HepG2 (cell line): ENCODE data around the gene PRM2. TPM values are rescaled to one million over a fixed set of nuclear protein-coding genes. Genes with fewer than 3 reads are reported as not detected.

Source experiments
- ATAD3A ChIP-seq: sonication (generic); formaldehyde crosslinking; IDR thresholded peaks from 2 replicates; pipeline ENCODE4 v1.4.0; 2020; ENCODE audit warnings: missing genetic modification reagents
- BCL3 ChIP-seq: sonication (generic); formaldehyde crosslinking; IDR thresholded peaks from 2 replicates; pipeline ENCODE4 v1.5.1; 2020; ENCODE audit warnings: mild to moderate bottlenecking, missing genetic modification reagents, moderate library complexity
- BCLAF1 ChIP-seq: fragments of 450-650 bp; IDR thresholded peaks from 2 replicates; pipeline ENCODE4 v1.6.1; 2017; ENCODE audit warnings: mild to moderate bottlenecking
- DMTF1 ChIP-seq: sonication (generic); formaldehyde crosslinking; IDR thresholded peaks from 2 replicates; pipeline ENCODE4 v1.4.0; 2020; ENCODE audit warnings: mild to moderate bottlenecking, missing genetic modification reagents
- DNMT1 ChIP-seq: sonication (generic); formaldehyde crosslinking; IDR thresholded peaks from 2 replicates; pipeline ENCODE4 v1.5.1; 2020; ENCODE audit warnings: mild to moderate bottlenecking, missing genetic modification reagents
- DR1 ChIP-seq: sonication (generic); formaldehyde crosslinking; IDR thresholded peaks from 2 replicates; pipeline ENCODE4 v1.8.0; 2021; ENCODE audit warnings: mild to moderate bottlenecking, missing genetic modification reagents, inconsistent platforms
- FOXA3 ChIP-seq: IDR thresholded peaks from 2 replicates; pipeline ENCODE4 v1.6.1; 2016; ENCODE audit warnings: missing genetic modification reagents, missing compliant biosample characterization
- GPN1 ChIP-seq: sonication (generic); formaldehyde crosslinking; IDR thresholded peaks from 2 replicates; pipeline ENCODE4 v1.5.1; 2020; ENCODE audit warnings: missing genetic modification reagents, borderline replicate concordance
- KDM1A ChIP-seq: IDR thresholded peaks from 2 replicates; pipeline ENCODE4 v1.6.1; 2016; ENCODE audit warnings: missing compliant biosample characterization
- LRRFIP1 ChIP-seq: sonication (generic); formaldehyde crosslinking; conservative IDR thresholded peaks from 2 replicates; pipeline ENCODE4 v1.4.0; 2020; ENCODE audit warnings: missing genetic modification reagents
- MBD4 ChIP-seq: IDR thresholded peaks from 2 replicates; pipeline ENCODE4 v1.6.1; 2012; ENCODE audit warnings: low read length, inconsistent platforms, borderline replicate concordance
- MTA3 ChIP-seq: sonication (generic); formaldehyde crosslinking; IDR thresholded peaks from 2 replicates; pipeline ENCODE4 v1.4.0; 2020; ENCODE audit warnings: missing genetic modification reagents
- SMAD9 ChIP-seq: sonication (generic); formaldehyde crosslinking; IDR thresholded peaks from 2 replicates; pipeline ENCODE4 v1.5.1; 2020; ENCODE audit warnings: mild to moderate bottlenecking, missing genetic modification reagents
- STAG1 ChIP-seq: sonication (generic); formaldehyde crosslinking; IDR thresholded peaks from 2 replicates; pipeline ENCODE4 v1.4.0; 2020; ENCODE audit warnings: missing genetic modification reagents
- ZBTB38 ChIP-seq: sonication (generic); formaldehyde crosslinking; IDR thresholded peaks from 2 replicates; pipeline ENCODE4 v1.5.1; 2020; ENCODE audit warnings: mild to moderate bottlenecking, missing genetic modification reagents
- ZBTB7A ChIP-seq: sonication (generic); formaldehyde crosslinking; IDR thresholded peaks from 2 replicates; pipeline ENCODE4 v1.8.0; 2022; ENCODE audit warnings: mild to moderate bottlenecking, missing genetic modification reagents
- ZFP1 ChIP-seq: IDR thresholded peaks from 2 replicates; pipeline ENCODE4 v1.6.1; 2016
- ZFP62 ChIP-seq: sonication (generic); formaldehyde crosslinking; IDR thresholded peaks from 2 replicates; pipeline ENCODE4 v1.4.0; 2020; ENCODE audit warnings: missing genetic modification reagents
- ZFY ChIP-seq: sonication (generic); formaldehyde crosslinking; IDR thresholded peaks from 2 replicates; pipeline ENCODE4 v1.4.0; 2020; ENCODE audit warnings: missing genetic modification reagents
- ZMYM4 ChIP-seq: sonication (generic); formaldehyde crosslinking; IDR thresholded peaks from 2 replicates; pipeline ENCODE4 v1.8.1; 2023; ENCODE audit warnings: mild to moderate bottlenecking, missing genetic modification reagents
- ZNF256 ChIP-seq: sonication (generic); formaldehyde crosslinking; conservative IDR thresholded peaks from 2 replicates; pipeline ENCODE4 v1.4.0; 2020; ENCODE audit warnings: missing genetic modification reagents
- ZNF510 ChIP-seq: sonication (generic); formaldehyde crosslinking; IDR thresholded peaks from 2 replicates; pipeline ENCODE4 v1.4.0; 2020; ENCODE audit warnings: low read depth, mild to moderate bottlenecking, missing genetic modification reagents
- ZNF562 ChIP-seq: sonication (generic); formaldehyde crosslinking; IDR thresholded peaks from 2 replicates; pipeline ENCODE4 v1.8.0; 2022; ENCODE audit warnings: missing genetic modification reagents, borderline replicate concordance
- polyA plus RNA-seq, 8 experiments: library from polyadenylated mRNA; depleted of rRNA in 3 of 8; stranded (reverse) in 7 of 8; unstranded in 1 of 8; fragments of >200 nt; fragmentation: Illumina TruSeq in 4 of 8; extraction: Trizol in 4 of 8; gene quantifications; 2 replicates each; pipeline versions ENCODE4 v1.2.1 to v1.2.3, GENCODE V29; 2011 to 2016; ENCODE audit warnings: low read depth in 4 of 8, missing spikeins in 1 of 8, mixed read lengths in 1 of 8; ENCODE audit not compliant: insufficient read depth in 1 of 8
- total RNA-seq, 5 experiments: library from RNA; depleted of rRNA; stranded (reverse); fragments of >200 nt; fragmentation: Illumina TruSeq; extraction: Trizol; gene quantifications; 2 replicates each; pipeline ENCODE4 v1.2.3, GENCODE V29; 2016; ENCODE audit warnings: low read depth in 1 of 5
- TF ChIP-seq, protein P1 (sequence below): sonication (generic); formaldehyde crosslinking; IDR thresholded peaks from 2 replicates; pipeline ENCODE4 v1.8.0; 2022; ENCODE audit warnings: mild to moderate bottlenecking, missing genetic modification reagents; ENCODE audit not compliant: insufficient replicate concordance

PRM2 gene
- total and polyA plus RNA-seq, 2 of the 13 experiments (the other 11 are each of a cell fraction or from before 2014, with no cell fraction given): 0.54 TPM; not detected in 1

DNA sequence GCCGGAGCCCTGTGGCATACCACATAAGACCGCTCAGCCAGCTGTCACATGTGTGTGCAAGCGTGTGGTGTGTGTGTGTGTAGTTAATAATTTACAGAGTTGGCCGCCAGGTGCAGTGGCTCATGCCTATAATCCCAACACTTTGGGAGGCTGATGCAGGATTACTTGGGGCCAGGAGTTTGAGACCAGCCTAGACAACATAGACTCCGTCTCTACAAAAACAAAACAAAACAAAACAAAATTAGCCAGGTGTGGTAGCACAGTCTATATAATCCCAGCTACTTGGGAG lies 40.6 kb downstream of the PRM2 start (continued):
- TF ChIP-seq BCLAF1: no peak
- no peak for TF ChIP-seq ZNF510 (CRISPR knock-in tag)
- TF ChIP-seq DR1: no peak
- TF ChIP-seq SMAD9: no peak
- no peak for TF ChIP-seq DMTF1
- TF ChIP-seq, protein P1, sequence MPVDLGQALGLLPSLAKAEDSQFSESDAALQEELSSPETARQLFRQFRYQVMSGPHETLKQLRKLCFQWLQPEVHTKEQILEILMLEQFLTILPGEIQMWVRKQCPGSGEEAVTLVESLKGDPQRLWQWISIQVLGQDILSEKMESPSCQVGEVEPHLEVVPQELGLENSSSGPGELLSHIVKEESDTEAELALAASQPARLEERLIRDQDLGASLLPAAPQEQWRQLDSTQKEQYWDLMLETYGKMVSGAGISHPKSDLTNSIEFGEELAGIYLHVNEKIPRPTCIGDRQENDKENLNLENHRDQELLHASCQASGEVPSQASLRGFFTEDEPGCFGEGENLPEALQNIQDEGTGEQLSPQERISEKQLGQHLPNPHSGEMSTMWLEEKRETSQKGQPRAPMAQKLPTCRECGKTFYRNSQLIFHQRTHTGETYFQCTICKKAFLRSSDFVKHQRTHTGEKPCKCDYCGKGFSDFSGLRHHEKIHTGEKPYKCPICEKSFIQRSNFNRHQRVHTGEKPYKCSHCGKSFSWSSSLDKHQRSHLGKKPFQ (CRISPR knock-in tag): no peak
- TF ChIP-seq ZMYM4 (CRISPR knock-in tag): no peak
- TF ChIP-seq ZBTB38: no peak
- no peak for TF ChIP-seq MTA3
- TF ChIP-seq LRRFIP1 (CRISPR knock-in tag): no peak
- no peak for TF ChIP-seq ZFP1 (CRISPR knock-in tag)
- no peak for TF ChIP-seq ZFY (CRISPR knock-in tag)
- no peak for TF ChIP-seq GPN1 (CRISPR knock-in tag)
- no peak for TF ChIP-seq STAG1
- peak; percentile 10; the same call in 1 of the 2 replicates for TF ChIP-seq FOXA3
- no peak for TF ChIP-seq ZBTB7A (CRISPR knock-in tag)
- TF ChIP-seq BCL3: no peak
- TF ChIP-seq MBD4: no peak
- TF ChIP-seq ZFP62 (CRISPR knock-in tag): no peak
- TF ChIP-seq ZNF562: no peak
- TF ChIP-seq DNMT1: no peak
- TF ChIP-seq ZNF256 (CRISPR knock-in tag): no peak
- no peak for TF ChIP-seq KDM1A (CRISPR knock-in tag)
- TF ChIP-seq ATAD3A: no peak
